ENCODE measurements around the gene CCDC179. TPM values are rescaled to one million over a fixed set of nuclear protein-coding genes. Genes with fewer than 3 reads are reported as not detected.

CCDC179 gene
- total RNA-seq, 1 experiment from 2014 or later, result not detected

- no peaks in the 10 kb centered on the region for H3K79me2 ChIP-seq (ENCODE audit: insufficient read depth, low read length)
- H3K9me3 ChIP-seq (ENCODE audit: control insufficient read depth, low read depth, low read length), result no peaks in the 10 kb centered on the region
- H4K5ac ChIP-seq (ENCODE audit: insufficient read length, low read depth, low read length), result no peak overlapping the region
- no peak overlapping the region for H4K8ac ChIP-seq (replicated peaks; ENCODE audit: insufficient read length, low read depth, low read length)
- H2BK120ac ChIP-seq (ENCODE audit: low read depth, low read length, poor library complexity, severe bottlenecking), result no peak overlapping the region
- H3K4me2 ChIP-seq (ENCODE audit: insufficient read depth, insufficient read length, low read length), result no peak overlapping the region
- no peak overlapping the region for H3K27ac Mint-ChIP-seq
- no peak overlapping the region for H2BK20ac ChIP-seq (ENCODE audit: low read depth, low read length, poor library complexity, severe bottlenecking)
- H3K27me3 Mint-ChIP-seq (ENCODE audit: low read depth), result no peaks in the 10 kb centered on the region
- H3K4me1 ChIP-seq (ENCODE audit: insufficient read depth, low read length), result no peaks in the 10 kb centered on the region
- no peaks in the 10 kb centered on the region for H3K27me3 ChIP-seq (ENCODE audit: insufficient read depth, low read length)
- H4K91ac ChIP-seq (ENCODE audit: insufficient read length, low read depth, low read length), result no peak overlapping the region
- no peak overlapping the region for H2BK12ac ChIP-seq (ENCODE audit: insufficient read length, low read depth, low read length)
- H3T11ph ChIP-seq (ENCODE audit: low read length), result no peak overlapping the region
- H3K9ac ChIP-seq (ENCODE audit: extremely low read depth, insufficient read length, low read length), result no peak overlapping the region
- H3K14ac ChIP-seq (ENCODE audit: insufficient read depth, low read length), result no peak overlapping the region
- no peak overlapping the region for H2BK15ac ChIP-seq (ENCODE audit: low read depth, low read length)
- no peak overlapping the region for H2AK5ac ChIP-seq (ENCODE audit: insufficient read length, low read length)
- H3K23ac ChIP-seq (ENCODE audit: insufficient read length, low read depth, low read length), result no peak overlapping the region
- no peak overlapping the region for H3K27ac ChIP-seq (ENCODE audit: insufficient read length, low read depth, low read length)
- H3K36me3 Mint-ChIP-seq (ENCODE audit: insufficient read depth in 1 of 3, low read depth in 3 of 3), result no peaks in the 10 kb centered on the region
- H2BK5ac ChIP-seq (ENCODE audit: insufficient read length, low read length), result no peak overlapping the region
- TF ChIP-seq CTCF (conservative IDR thresholded peaks at IDR 0.05), result no peak
- no peaks in the 10 kb centered on the region for H3K79me1 ChIP-seq (ENCODE audit: insufficient read depth, low read depth, low read length, poor library complexity, severe bottlenecking)
- no CpG with 5 or more reads among the region's 4 CpGs for WGBS (ENCODE audit: extremely low coverage, insufficient read length, low lambda C conversion rate)
- H4K20me1 ChIP-seq (ENCODE audit: control insufficient read depth, insufficient read depth, insufficient read length), result no peaks in the 10 kb centered on the region
- H3K9me3 Mint-ChIP-seq, result no peaks in the 10 kb centered on the region
- H3K4me1 Mint-ChIP-seq, result peaks cover 2 to 4% of the 10 kb centered on the region in 2 experiments; a peak in 3 of 4 replicates
- no peak for DNase-seq
- no peak overlapping the region for H3K56ac ChIP-seq (ENCODE audit: insufficient read length, low read depth, low read length)
- H3K18ac ChIP-seq (ENCODE audit: insufficient read length, low read depth, low read length), result no peak overlapping the region
- H3K23me2 ChIP-seq (ENCODE audit: insufficient read length, low read depth, low read length, poor library complexity, severe bottlenecking), result no peaks in the 10 kb centered on the region
- no peak overlapping the region for H3K4me3 Mint-ChIP-seq
- no peak overlapping the region for H3K4ac ChIP-seq (ENCODE audit: low read depth, low read length)
- H2AFZ ChIP-seq (ENCODE audit: low read length), result peak overlapping the region; percentile 48
Measured at GRCh38 chr11:22901603-22902002, 41.3 kb upstream of the CCDC179 start.
